Endothelial cell (in vitro differentiated cells): ENCODE data around the gene VWA8. TPM values are rescaled to one million over a fixed set of nuclear protein-coding genes. Genes with fewer than 3 reads are reported as not detected.
"Not testable (repeated sequence)": the region's sequence is repeated elsewhere in the genome, so short reads cannot be mapped to it uniquely, and the experiment has no call there.

ENCODE experiments used
- DNase-seq: peaks from one replicate; pipeline ENCODE4 v3.0.0; 2021; ENCODE audit warnings: low spot score
- H3K27ac Mint-ChIP-seq: one replicate; pipeline ENCODE4 v1.8.0; 2021; ENCODE audit warnings: mixed read lengths, inconsistent platforms; ENCODE audit not compliant: unreplicated experiment
- H3K27me3 Mint-ChIP-seq: one replicate; pipeline ENCODE4 v1.8.0; 2021; ENCODE audit warnings: mild to moderate bottlenecking, moderate library complexity, mixed read lengths, inconsistent platforms; ENCODE audit not compliant: unreplicated experiment
- H3K36me3 Mint-ChIP-seq: one replicate; pipeline ENCODE4 v1.8.0; 2021; ENCODE audit warnings: mild to moderate bottlenecking, low read depth, mixed read lengths, inconsistent platforms; ENCODE audit not compliant: unreplicated experiment
- H3K4me1 Mint-ChIP-seq: one replicate; pipeline ENCODE4 v1.8.0; 2021; ENCODE audit warnings: mild to moderate bottlenecking, mixed read lengths, inconsistent platforms; ENCODE audit not compliant: unreplicated experiment
- H3K4me3 Mint-ChIP-seq: one replicate; pipeline ENCODE4 v1.8.0; 2021; ENCODE audit warnings: mild to moderate bottlenecking, mixed read lengths, inconsistent platforms; ENCODE audit not compliant: unreplicated experiment
- H3K9me3 Mint-ChIP-seq: one replicate; pipeline ENCODE4 v1.8.0; 2021; ENCODE audit warnings: mixed read lengths, inconsistent platforms; ENCODE audit not compliant: unreplicated experiment
- CTCF ChIP-seq: fragments of 200-600 bp; sonication (generic); IDR thresholded peaks from one replicate; pipeline ENCODE4 v1.5.0; 2021; ENCODE audit warnings: antibody characterized with exemption; ENCODE audit not compliant: unreplicated experiment
- total RNA-seq: library from RNA; stranded (reverse); fragmentation: NEBNext Ultra II Directional; extraction: Animal tissue kit (Norgen Biotek cat#: 25700); gene quantifications from one replicate; pipeline ENCODE4 v1.2.1, GENCODE V29; 2021; ENCODE audit not compliant: unreplicated experiment

VWA8 gene
- total RNA-seq, 1 donor from 2014 or later, result 8.2 TPM

DNA sequence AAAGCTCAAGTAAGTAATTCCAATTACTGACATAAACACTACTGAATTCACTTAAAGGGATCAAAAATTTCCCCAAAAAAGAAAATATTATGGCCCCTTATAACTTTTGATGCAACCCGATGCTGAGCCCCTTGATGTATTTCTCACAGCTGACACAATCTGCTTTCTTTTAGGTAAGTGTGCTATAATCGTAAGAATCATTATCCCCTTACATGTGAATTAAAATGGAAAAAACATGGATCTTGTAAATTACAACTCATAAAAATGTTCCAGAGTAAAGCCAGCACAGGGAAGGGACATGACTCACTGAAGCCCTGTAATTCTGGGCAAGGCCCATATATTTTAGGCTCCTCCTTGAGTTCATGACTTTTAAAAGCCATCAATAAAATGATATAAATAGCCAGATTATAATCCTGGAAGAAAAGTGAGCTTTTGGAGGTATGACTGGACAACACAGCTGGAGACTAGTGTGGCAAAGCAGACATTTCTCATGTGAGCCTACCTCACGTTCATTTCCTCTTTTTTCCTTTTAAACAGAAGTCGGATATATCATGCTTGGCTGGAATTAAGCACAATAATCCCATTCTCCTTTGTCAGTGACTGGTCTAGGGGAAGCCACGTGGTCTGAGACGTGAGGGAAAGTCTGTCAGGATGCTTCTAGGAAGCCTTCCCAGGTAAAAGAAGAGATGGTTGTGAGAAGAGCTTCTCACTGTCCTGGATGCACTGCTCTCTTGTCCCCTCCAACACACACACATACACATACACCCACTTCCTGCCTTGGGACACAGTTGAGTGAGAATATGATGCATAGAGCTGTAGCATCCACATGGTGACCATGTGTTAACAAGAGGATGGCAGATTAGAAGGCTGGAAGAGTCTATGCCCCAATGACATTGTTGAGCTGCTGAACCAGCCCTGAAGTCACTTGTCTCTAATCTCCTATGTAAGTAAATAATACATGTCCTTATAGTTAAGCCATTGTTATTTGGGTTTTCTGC is 338.2 kb downstream of the VWA8 start:
- peaks cover 4% of the 10 kb centered on the region for H3K27me3 Mint-ChIP-seq
- peaks cover 4% of the 10 kb centered on the region for H3K9me3 Mint-ChIP-seq
- DNase-seq, result no peak
- no peak for TF ChIP-seq CTCF
- no peak overlapping the region for H3K4me3 Mint-ChIP-seq
- no peak overlapping the region for H3K27ac Mint-ChIP-seq
- no peaks in the 10 kb centered on the region for H3K36me3 Mint-ChIP-seq
- peaks cover 32% of the 10 kb centered on the region for H3K4me1 Mint-ChIP-seq

DNA sequence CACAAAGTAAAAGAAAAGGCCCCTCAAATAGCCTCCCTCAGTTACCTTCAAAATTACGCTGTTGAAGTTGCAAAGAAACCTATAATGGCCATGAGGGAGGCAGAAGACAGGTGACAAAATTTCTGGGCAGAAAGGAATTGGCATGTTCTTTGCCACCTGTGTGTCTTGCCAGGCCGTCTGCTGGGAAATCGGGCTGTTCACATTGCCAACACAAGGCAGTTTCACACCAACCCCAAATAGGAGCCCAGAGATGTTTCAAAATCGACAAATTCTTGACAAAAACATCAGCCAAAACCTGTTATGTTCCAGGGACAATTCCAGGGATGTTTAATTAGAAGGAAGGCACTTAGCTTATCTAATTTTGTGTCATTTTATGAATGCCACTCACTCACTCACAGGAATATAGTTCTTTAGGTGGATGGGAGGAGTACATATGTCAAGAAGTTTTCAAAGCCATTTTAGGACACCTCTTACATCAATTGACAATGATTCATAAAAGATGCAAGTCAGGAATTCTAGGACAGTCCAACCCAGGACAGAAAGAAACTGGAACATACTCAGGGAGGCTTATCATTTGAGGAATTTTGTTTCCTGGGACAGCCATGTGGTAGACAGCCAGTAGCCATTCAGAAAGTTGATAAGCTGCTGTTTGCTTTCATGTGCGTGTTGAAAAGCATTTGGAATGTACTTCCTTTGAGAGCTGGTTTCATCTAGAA is 339.0 kb downstream of the VWA8 start:
- no peaks in the 10 kb centered on the region for H3K36me3 Mint-ChIP-seq

DNA sequence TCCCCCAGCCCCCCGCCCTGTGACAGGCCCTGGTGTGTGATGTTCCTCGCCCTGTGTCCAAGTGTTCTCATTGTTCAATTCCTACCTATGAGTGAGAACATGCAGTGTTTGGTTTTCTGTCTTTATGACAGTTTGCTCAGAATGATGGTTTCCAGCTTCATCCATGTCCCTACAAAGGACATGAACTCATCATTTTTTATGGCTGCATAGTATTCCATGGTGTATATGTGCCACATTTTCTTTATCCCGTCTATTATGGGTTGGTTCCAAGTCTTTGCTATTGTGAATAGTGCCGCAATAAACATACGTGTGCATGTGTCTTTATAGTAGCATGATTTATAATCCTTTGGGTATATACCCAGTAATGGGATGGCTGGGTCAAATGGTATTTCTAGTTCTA is 343.3 kb downstream of the VWA8 start:
- H3K9me3 Mint-ChIP-seq, H3K36me3 Mint-ChIP-seq, H3K27me3 Mint-ChIP-seq, DNase-seq, H3K27ac Mint-ChIP-seq, H3K4me3 Mint-ChIP-seq: not testable (repeated sequence)
- H3K4me1 Mint-ChIP-seq, result peaks cover 50% of the 10 kb centered on the region

More for the DNA sequence above, 339.0 kb downstream of the VWA8 start:
- Mint-ChIP-seq H3K4me3 (no peak overlapping the region), H3K4me1 (peaks cover 32% of the 10 kb centered on the region), H3K9me3 (peaks cover 4% of the 10 kb centered on the region), H3K27ac (no peak overlapping the region), H3K27me3 (peaks cover 4% of the 10 kb centered on the region)
- no peak for DNase-seq
- TF ChIP-seq CTCF, result no peak

DNA sequence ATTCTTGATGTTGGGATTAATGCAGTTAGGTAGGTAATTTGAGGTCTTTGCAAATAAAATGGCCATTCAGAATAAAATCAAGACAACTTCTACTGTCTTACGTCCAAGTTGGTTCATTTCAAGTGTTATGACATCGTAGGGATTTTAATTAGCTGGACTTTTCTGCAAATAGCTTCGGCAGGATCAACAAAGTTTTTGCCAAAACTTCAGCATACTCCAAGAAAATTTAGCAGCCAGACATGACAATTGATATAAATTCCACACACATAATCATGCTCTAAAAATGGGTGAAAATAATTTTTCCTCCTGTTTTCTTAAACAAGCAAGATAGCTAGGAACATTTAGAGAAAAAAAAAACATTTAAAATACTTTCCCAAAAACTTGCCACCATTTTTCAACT is 344.8 kb downstream of the VWA8 start:
- H3K4me1 Mint-ChIP-seq, result peaks cover 42% of the 10 kb centered on the region

DNA sequence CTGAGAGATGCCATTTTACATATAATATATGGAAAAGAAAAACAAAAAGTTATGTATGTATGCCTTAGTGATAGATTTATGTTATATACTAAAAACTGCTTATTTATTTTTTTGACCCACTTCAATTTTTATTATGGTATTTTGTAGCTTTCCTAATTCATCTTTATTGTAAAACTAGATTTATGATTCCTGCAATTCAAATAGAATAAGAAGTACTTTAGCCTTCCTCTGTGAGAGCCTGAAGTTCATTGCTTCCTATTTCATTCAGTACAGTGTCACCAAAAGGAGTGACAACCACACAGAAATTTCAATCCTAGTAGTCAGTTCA is 345.4 kb downstream of the VWA8 start:
- DNase-seq, result no peak
- Mint-ChIP-seq H3K27ac (no peak overlapping the region), H3K4me1 (peaks cover 48% of the 10 kb centered on the region), H3K36me3 (no peaks in the 10 kb centered on the region), H3K4me3 (no peak overlapping the region), H3K9me3 (no peaks in the 10 kb centered on the region), H3K27me3 (no peaks in the 10 kb centered on the region)
- TF ChIP-seq CTCF, result no peak

More for the DNA sequence above, 344.8 kb downstream of the VWA8 start:
- no peak for TF ChIP-seq CTCF
- DNase-seq, result no peak
- no peaks in the 10 kb centered on the region for H3K36me3 Mint-ChIP-seq
- no peak overlapping the region for H3K27ac Mint-ChIP-seq
- no peak overlapping the region for H3K4me3 Mint-ChIP-seq
- no peaks in the 10 kb centered on the region for H3K9me3 Mint-ChIP-seq
- no peaks in the 10 kb centered on the region for H3K27me3 Mint-ChIP-seq
